AG20443 (cell line): ENCODE results near the gene DMD.
"Not testable (repeated sequence)": the region's sequence is repeated elsewhere in the genome, so short reads cannot be mapped to it uniquely, and the experiment has no call there.

Experiments
- DNase-seq: peaks from one replicate; pipeline ENCODE4 v3.0.0; 2012; ENCODE audit warnings: low spot score, mixed read lengths

DMD gene

GRCh38 chrX:32268207-32268606 lies 943.1 kb downstream of the DMD start:
- DNase-seq, result no peak

GRCh38 chrX:32267796-32268195 lies 943.6 kb downstream of the DMD start:
- no peak for DNase-seq

GRCh38 chrX:32246675-32247074 lies 964.7 kb downstream of the DMD start:
- not testable (repeated sequence) for DNase-seq

GRCh38 chrX:32195611-32196010 lies 1015.7 kb downstream of the DMD start:
- no peak for DNase-seq

- DNase-seq, result no peak
Measured at GRCh38 chrX:32191316-32191715, 1020.0 kb downstream of the DMD start.

GRCh38 chrX:32185160-32185559 lies 1026.2 kb downstream of the DMD start:
- no peak for DNase-seq

GRCh38 chrX:32183066-32183465 lies 1028.3 kb downstream of the DMD start:
- DNase-seq, result no peak

- no peak for DNase-seq
Measured at GRCh38 chrX:32176510-32176909, 1034.8 kb downstream of the DMD start.

GRCh38 chrX:32170481-32170880 lies 1040.9 kb downstream of the DMD start:
- no peak for DNase-seq

- DNase-seq, result no peak
Measured at GRCh38 chrX:32155044-32155638, 1056.2 kb downstream of the DMD start.

GRCh38 chrX:32153585-32153984 lies 1057.8 kb downstream of the DMD start:
- no peak for DNase-seq

- no peak for DNase-seq
Measured at GRCh38 chrX:32150141-32150540, 1061.2 kb downstream of the DMD start.

- no peak for DNase-seq
Measured at GRCh38 chrX:32141841-32142240, 1069.5 kb downstream of the DMD start.

GRCh38 chrX:32139476-32139875 lies 1071.9 kb downstream of the DMD start:
- DNase-seq, result no peak

GRCh38 chrX:32137525-32137924 lies 1073.8 kb downstream of the DMD start:
- peak; percentile 1 for DNase-seq

- no peak for DNase-seq
Measured at GRCh38 chrX:32126997-32127396, 1084.4 kb downstream of the DMD start.

- no peak for DNase-seq
Measured at GRCh38 chrX:32118832-32119231, 1092.5 kb downstream of the DMD start.

- no peak for DNase-seq
Measured at GRCh38 chrX:32116047-32116446, 1095.3 kb downstream of the DMD start.

- DNase-seq, result no peak
Measured at GRCh38 chrX:32087663-32088062, 1123.7 kb downstream of the DMD start.

GRCh38 chrX:32084757-32085156 lies 1126.6 kb downstream of the DMD start:
- DNase-seq, result no peak

- no peak for DNase-seq
Measured at GRCh38 chrX:32048285-32048684, 1163.1 kb downstream of the DMD start.

- no peak for DNase-seq
Measured at GRCh38 chrX:32045149-32045548, 1166.2 kb downstream of the DMD start.

GRCh38 chrX:32041181-32041580 lies 1170.2 kb downstream of the DMD start:
- DNase-seq, result no peak

GRCh38 chrX:32026772-32027171 lies 1184.6 kb downstream of the DMD start:
- no peak for DNase-seq

GRCh38 chrX:32024072-32024471 lies 1187.3 kb downstream of the DMD start:
- DNase-seq, result no peak
